HuH-7 (cell line): ENCODE data around the gene RPEL1.
"Not testable (repeated sequence)": the region's sequence is repeated elsewhere in the genome, so short reads cannot be mapped to it uniquely, and the experiment has no call there.

Experiments
- DNase-seq: peaks from one replicate; pipeline ENCODE4 v3.0.0; 2011; ENCODE audit warnings: low spot score

RPEL1 gene

GRCh38 chr10:103235775-103236174, 9.9 kb upstream of the RPEL1 start:
- no peak for DNase-seq

GRCh38 chr10:103238506-103239252, 7.0 kb upstream of the RPEL1 start:
- peak; percentile 50 for DNase-seq

- no peak for DNase-seq
Measured at GRCh38 chr10:103241262-103242011, 4.2 kb upstream of the RPEL1 start.

GRCh38 chr10:103244666-103245271, 918 bp upstream of the RPEL1 start:
- DNase-seq = peak; percentile 88

- no peak for DNase-seq
Measured at GRCh38 chr10:103246324-103246723, 637 bp downstream of the RPEL1 start.

- DNase-seq = no peak
Measured at GRCh38 chr10:103254113-103254512, 8.4 kb downstream of the RPEL1 start.

GRCh38 chr10:103254538-103255325, 9.0 kb downstream of the RPEL1 start:
- no peak for DNase-seq

- DNase-seq = no peak
Measured at GRCh38 chr10:103256613-103257012, 10.9 kb downstream of the RPEL1 start.

- no peak for DNase-seq
Measured at GRCh38 chr10:103257812-103258211, 12.1 kb downstream of the RPEL1 start.

GRCh38 chr10:103258928-103259327, 13.2 kb downstream of the RPEL1 start:
- not testable (repeated sequence) for DNase-seq

- no peak for DNase-seq
Measured at GRCh38 chr10:103259989-103260388, 14.3 kb downstream of the RPEL1 start.

GRCh38 chr10:103262229-103262628, 16.5 kb downstream of the RPEL1 start:
- no peak for DNase-seq

GRCh38 chr10:103265717-103266329, 20.1 kb downstream of the RPEL1 start:
- peak; percentile 61 for DNase-seq

- DNase-seq = no peak
Measured at GRCh38 chr10:103273041-103273441, 27.4 kb downstream of the RPEL1 start.

GRCh38 chr10:103276251-103276895, 30.7 kb downstream of the RPEL1 start:
- no peak for DNase-seq

- no peak for DNase-seq
Measured at GRCh38 chr10:103276896-103277712, 31.4 kb downstream of the RPEL1 start, which contains the start of gene INA. Gene INA (plus strand): TSS chr10:103277138. CDS start chr10:103277212, 74 bp downstream.

GRCh38 chr10:103277713-103278536, 32.2 kb downstream of the RPEL1 start:
- no peak for DNase-seq

- DNase-seq = no peak
Measured at GRCh38 chr10:103278537-103278823, 32.8 kb downstream of the RPEL1 start.

- DNase-seq = peak; percentile 45
Measured at GRCh38 chr10:103278862-103279298, 33.2 kb downstream of the RPEL1 start.
